SK-N-SH treated with all-trans-retinoic acid at 6 μM for 48 hours (cell line): ENCODE data around the gene NOC4L.

Experiments
- CSDC2 ChIP-seq: fragments of 250-450 bp; sonication (Bioruptor Pico); IDR thresholded peaks from 2 replicates; pipeline ENCODE4 v1.5.0; 2020; ENCODE audit warnings: mild to moderate bottlenecking, moderate library complexity
- ISL1 ChIP-seq: fragments of 250-450 bp; sonication (Bioruptor Pico); IDR thresholded peaks from 2 replicates; pipeline ENCODE4 v2.1.2; 2022; ENCODE audit warnings: mild to moderate bottlenecking, moderate library complexity
- RARB ChIP-seq: fragments of 250-450 bp; sonication (Bioruptor Pico); IDR thresholded peaks from 2 replicates; pipeline ENCODE4 v1.8.0; 2021; ENCODE audit warnings: mild to moderate bottlenecking, moderate library complexity
- TOX ChIP-seq: fragments of 250-450 bp; sonication (Bioruptor Pico); IDR thresholded peaks from 2 replicates; pipeline ENCODE4 v1.8.0; 2021; ENCODE audit warnings: mild to moderate bottlenecking, moderate library complexity, borderline replicate concordance
- ZFP30 ChIP-seq: fragments of 450-650 bp; formaldehyde crosslinking; IDR thresholded peaks from 2 replicates; pipeline ENCODE4 v1.5.0; 2022; ENCODE audit warnings: mild to moderate bottlenecking, moderate library complexity
- TF ChIP-seq, protein P1 (sequence below): fragments of 250-450 bp; sonication (Bioruptor Pico); IDR thresholded peaks from 2 replicates; pipeline ENCODE4 v1.8.0; 2020; ENCODE audit warnings: mild to moderate bottlenecking, moderate library complexity, borderline replicate concordance
- TF ChIP-seq, protein P2 (sequence below): fragments of 250-450 bp; sonication (Bioruptor Pico); IDR thresholded peaks from 2 replicates; pipeline ENCODE4 v1.5.1; 2020; ENCODE audit warnings: low read depth, mild to moderate bottlenecking, moderate library complexity

DNA sequence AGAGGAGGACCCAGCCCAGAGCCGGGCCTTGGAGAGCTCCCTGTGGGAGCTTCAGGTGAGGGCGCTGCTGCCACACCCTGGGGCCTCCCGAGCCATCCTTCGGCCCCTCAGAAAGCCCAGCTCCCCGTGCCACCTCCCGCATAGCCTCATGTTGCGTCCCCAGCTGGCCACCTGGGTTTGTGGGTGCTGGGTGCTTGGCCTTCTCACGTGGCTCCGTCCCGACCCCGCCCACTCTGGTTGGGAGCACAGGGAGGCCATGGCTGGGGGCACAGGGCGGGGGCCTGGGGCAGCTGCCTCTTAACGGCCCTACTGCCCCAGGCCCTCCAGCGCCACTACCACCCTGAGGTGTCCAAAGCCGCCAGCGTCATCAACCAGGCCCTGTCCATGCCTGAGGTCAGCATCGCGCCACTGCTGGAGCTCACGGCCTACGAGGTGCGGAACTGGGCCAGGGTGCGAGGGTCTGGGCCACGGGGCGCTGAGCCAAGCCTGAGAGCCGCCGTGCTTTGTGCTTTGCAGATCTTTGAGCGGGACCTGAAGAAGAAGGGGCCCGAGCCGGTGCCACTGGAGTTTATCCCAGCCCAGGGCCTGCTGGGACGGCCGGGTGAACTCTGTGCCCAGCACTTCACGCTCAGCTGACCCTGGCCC, 7.6 kb downstream of the NOC4L start:
- no peak for TF ChIP-seq CSDC2 (CRISPR knock-in tag)
- no peak for TF ChIP-seq RARB (CRISPR knock-in tag)
- TF ChIP-seq, protein P1, sequence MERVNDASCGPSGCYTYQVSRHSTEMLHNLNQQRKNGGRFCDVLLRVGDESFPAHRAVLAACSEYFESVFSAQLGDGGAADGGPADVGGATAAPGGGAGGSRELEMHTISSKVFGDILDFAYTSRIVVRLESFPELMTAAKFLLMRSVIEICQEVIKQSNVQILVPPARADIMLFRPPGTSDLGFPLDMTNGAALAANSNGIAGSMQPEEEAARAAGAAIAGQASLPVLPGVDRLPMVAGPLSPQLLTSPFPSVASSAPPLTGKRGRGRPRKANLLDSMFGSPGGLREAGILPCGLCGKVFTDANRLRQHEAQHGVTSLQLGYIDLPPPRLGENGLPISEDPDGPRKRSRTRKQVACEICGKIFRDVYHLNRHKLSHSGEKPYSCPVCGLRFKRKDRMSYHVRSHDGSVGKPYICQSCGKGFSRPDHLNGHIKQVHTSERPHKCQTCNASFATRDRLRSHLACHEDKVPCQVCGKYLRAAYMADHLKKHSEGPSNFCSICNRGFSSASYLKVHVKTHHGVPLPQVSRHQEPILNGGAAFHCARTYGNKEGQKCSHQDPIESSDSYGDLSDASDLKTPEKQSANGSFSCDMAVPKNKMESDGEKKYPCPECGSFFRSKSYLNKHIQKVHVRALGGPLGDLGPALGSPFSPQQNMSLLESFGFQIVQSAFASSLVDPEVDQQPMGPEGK (CRISPR knock-in tag) = no peak
- TF ChIP-seq TOX (CRISPR knock-in tag) = no peak
- TF ChIP-seq, protein P2, sequence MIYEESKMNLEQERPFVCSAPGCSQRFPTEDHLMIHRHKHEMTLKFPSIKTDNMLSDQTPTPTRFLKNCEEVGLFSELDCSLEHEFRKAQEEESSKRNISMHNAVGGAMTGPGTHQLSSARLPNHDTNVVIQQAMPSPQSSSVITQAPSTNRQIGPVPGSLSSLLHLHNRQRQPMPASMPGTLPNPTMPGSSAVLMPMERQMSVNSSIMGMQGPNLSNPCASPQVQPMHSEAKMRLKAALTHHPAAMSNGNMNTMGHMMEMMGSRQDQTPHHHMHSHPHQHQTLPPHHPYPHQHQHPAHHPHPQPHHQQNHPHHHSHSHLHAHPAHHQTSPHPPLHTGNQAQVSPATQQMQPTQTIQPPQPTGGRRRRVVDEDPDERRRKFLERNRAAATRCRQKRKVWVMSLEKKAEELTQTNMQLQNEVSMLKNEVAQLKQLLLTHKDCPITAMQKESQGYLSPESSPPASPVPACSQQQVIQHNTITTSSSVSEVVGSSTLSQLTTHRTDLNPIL (CRISPR knock-in tag) = no peak
- TF ChIP-seq ISL1 (CRISPR knock-in tag) = no peak
- no peak for TF ChIP-seq ZFP30 (CRISPR knock-in tag)
